LNCAP (cell line): ENCODE measurements around the gene POU2AF1.

Experiments used
- CTCF ChIP-seq: fragments of 450-650 bp; IDR thresholded peaks from 2 replicates; pipeline ENCODE4 v1.5.1; 2017; ENCODE audit warnings: mild to moderate bottlenecking

Gene POU2AF1

GRCh38 chr11:111330234-111330893 is 48.7 kb downstream of the POU2AF1 start:
- TF ChIP-seq CTCF, result no peak

- TF ChIP-seq CTCF, result no peak
These were observed 49.5 kb downstream of the POU2AF1 start for GRCh38 chr11:111329306-111330204.

GRCh38 chr11:111327908-111328624 is 51.0 kb downstream of the POU2AF1 start:
- TF ChIP-seq CTCF, result no peak

GRCh38 chr11:111326824-111327223 is 52.3 kb downstream of the POU2AF1 start:
- TF ChIP-seq CTCF, result no peak

GRCh38 chr11:111325259-111325658 is 53.8 kb downstream of the POU2AF1 start:
- TF ChIP-seq CTCF, result no peak

- no peak for TF ChIP-seq CTCF
These were observed 54.8 kb downstream of the POU2AF1 start for GRCh38 chr11:111324277-111324720.

GRCh38 chr11:111322534-111322933 is 56.5 kb downstream of the POU2AF1 start:
- TF ChIP-seq CTCF, result no peak
